HepG2 (cell line): ENCODE measurements around the gene SPHK1. TPM values are rescaled to one million over a fixed set of nuclear protein-coding genes. Genes with fewer than 3 reads are reported as not detected.

Experiments
- ATAC-seq: fragments of 200-7000 bp; cut with Tn5 transposase; 3 replicates; pipeline ENCODE4 v1.9.1; 2020; ENCODE audit warnings: mild to moderate bottlenecking, moderate library complexity
- BruUV-seq: library from RNA; stranded (reverse); fragments of 400-500 nt; replicated peaks from 2 replicates; lab custom pipeline; 2021; lab: Mats Ljungman, UMichigan
- CTCF ChIA-PET: fragments of 300-600 bp; formaldehyde crosslinking; extraction: SDS; loops from one replicate; lab custom pipeline; 2021; ENCODE audit warnings: low total read pairs, inconsistent platforms, low intra/inter-chr PET ratio; lab: Yijun Ruan, JAX
- POLR2A ChIA-PET: fragments of 350-600 bp; sonication (Branson Sonifier 250); formaldehyde crosslinking; loops from one replicate; lab custom pipeline; 2020; ENCODE audit warnings: antibody characterized with exemption, inconsistent platforms; lab: Yijun Ruan, JAX
- DNase-seq: peaks from one replicate; pipeline ENCODE4 v3.0.0-alpha.2; 2015; ENCODE audit warnings: low spot score
- FAIRE-seq: peaks from 3 replicates; lab custom pipeline; 2011; peaks lifted over from hg19 to GRCh38; lab: Jason Lieb, UNC
- H2AFZ ChIP-seq: one replicate; pipeline ENCODE4 v1.6.1; 2011; ENCODE audit warnings: low read length, inconsistent platforms
- H3K27ac ChIP-seq: fragments of 300-600 bp; 3 replicates; pipeline ENCODE4 v1.8.0; 2011; ENCODE audit warnings: mixed run types, mild to moderate bottlenecking, mixed read lengths, low read length, inconsistent platforms; ENCODE audit not compliant: insufficient read depth; ENCODE audit errors: extremely low read length
- H3K27me3 ChIP-seq, 2 experiments: fragments of 200-600 bp in 1 of 2; 2 replicates in 1 of 2; 3 replicates in 1 of 2; pipeline versions ENCODE4 v1.6.0 to v1.8.0; 2011; ENCODE audit warnings: low read length in 2 of 2, mild to moderate bottlenecking in 2 of 2, moderate library complexity in 2 of 2, inconsistent platforms in 1 of 2; ENCODE audit not compliant: insufficient read depth in 2 of 2, control insufficient read depth in 1 of 2
- H3K36me3 ChIP-seq, 2 experiments: fragments of 200-600 bp in 1 of 2; replicated peaks in 1 of 2; 2 replicates in 1 of 2; 3 replicates in 1 of 2; pipeline versions ENCODE4 v1.5.1 to v1.8.0; 2011; ENCODE audit warnings: low read length in 2 of 2, inconsistent platforms in 1 of 2; ENCODE audit not compliant: insufficient read depth in 2 of 2, control insufficient read depth in 1 of 2
- H3K4me1 ChIP-seq: 2 replicates; pipeline ENCODE4 v1.5.1; 2012; ENCODE audit warnings: low read length, inconsistent platforms; ENCODE audit not compliant: insufficient read depth
- H3K4me2 ChIP-seq: 2 replicates; pipeline ENCODE4 v1.6.0; 2011; ENCODE audit warnings: low read depth, low read length, inconsistent platforms
- H3K4me3 ChIP-seq, 3 experiments: fragments of 200-600 bp in 1 of 3; sonication (generic), shearing (Covaris generic) in 1 of 3; replicated peaks in 1 of 3; 2 replicates each; pipeline ENCODE4 v1.5.1; 2011 to 2016; ENCODE audit warnings: low read length in 3 of 3, inconsistent platforms in 2 of 3, low read depth in 2 of 3, mild to moderate bottlenecking in 2 of 3, control low read depth in 1 of 3, mixed read lengths in 1 of 3; ENCODE audit not compliant: insufficient read depth in 1 of 3
- H3K79me2 ChIP-seq: one replicate; pipeline ENCODE4 v1.6.1; 2011; ENCODE audit warnings: low read length, inconsistent platforms; ENCODE audit not compliant: insufficient read depth
- H3K9ac ChIP-seq: 2 replicates; pipeline ENCODE4 v1.6.0; 2011; ENCODE audit warnings: mild to moderate bottlenecking, low read depth, low read length, inconsistent platforms; ENCODE audit not compliant: insufficient read depth
- H3K9me3 ChIP-seq: 2 replicates; pipeline ENCODE4 v1.5.1; 2012; ENCODE audit warnings: mild to moderate bottlenecking, low read length
- H4K20me1 ChIP-seq: 2 replicates; pipeline ENCODE4 v1.6.0; 2011; ENCODE audit warnings: inconsistent platforms, mild to moderate bottlenecking, low read length, moderate library complexity; ENCODE audit not compliant: insufficient read depth
- AGO1 ChIP-seq: fragments of 200-400 bp; formaldehyde crosslinking; IDR thresholded peaks from 2 replicates; pipeline ENCODE4 v1.6.1; 2017; ENCODE audit warnings: mild to moderate bottlenecking, low read depth, low read length, moderate library complexity; ENCODE audit not compliant: poor library complexity, severe bottlenecking
- AGO2 ChIP-seq: fragments of 200-400 bp; formaldehyde crosslinking; optimal IDR thresholded peaks from 2 replicates; pipeline ENCODE3; 2017; ENCODE audit warnings: mild to moderate bottlenecking, low read depth, low read length, moderate library complexity
- ATAD3A ChIP-seq: sonication (generic); formaldehyde crosslinking; IDR thresholded peaks from 2 replicates; pipeline ENCODE4 v1.4.0; 2020; ENCODE audit warnings: missing genetic modification reagents
- BCL3 ChIP-seq: sonication (generic); formaldehyde crosslinking; IDR thresholded peaks from 2 replicates; pipeline ENCODE4 v1.5.1; 2020; ENCODE audit warnings: mild to moderate bottlenecking, missing genetic modification reagents, moderate library complexity
- CREBL2 ChIP-seq: sonication (generic); formaldehyde crosslinking; IDR thresholded peaks from 2 replicates; pipeline ENCODE4 v1.8.1; 2023; ENCODE audit warnings: missing genetic modification reagents, mild to moderate bottlenecking, borderline replicate concordance
- FOSL1 ChIP-seq: sonication (generic); formaldehyde crosslinking; IDR thresholded peaks from 2 replicates; pipeline ENCODE4 v1.9.0; 2021; ENCODE audit warnings: missing genetic modification reagents, borderline replicate concordance
- GABPB1 ChIP-seq: IDR thresholded peaks from 2 replicates; pipeline ENCODE4 v1.6.1; 2016; ENCODE audit warnings: mild to moderate bottlenecking, missing genetic modification reagents, moderate library complexity, missing compliant biosample characterization
- KDM5B ChIP-seq: sonication (generic); formaldehyde crosslinking; IDR thresholded peaks from 2 replicates; pipeline ENCODE4 v1.4.0; 2020; ENCODE audit warnings: missing genetic modification reagents, mild to moderate bottlenecking, borderline replicate concordance
- MAFF ChIP-seq: IDR thresholded peaks from 2 replicates; pipeline ENCODE4 v1.6.1; 2011; ENCODE audit warnings: low read depth, low read length, improper control_type of control experiment
- MXI1 ChIP-seq: IDR thresholded peaks from 3 replicates; pipeline ENCODE4 v1.6.1; 2012; ENCODE audit warnings: low read depth, low read length, inconsistent platforms, borderline replicate concordance
- MZF1 ChIP-seq: sonication (generic); formaldehyde crosslinking; IDR thresholded peaks from 2 replicates; pipeline ENCODE4 v1.8.1; 2023; ENCODE audit warnings: mild to moderate bottlenecking, missing genetic modification reagents, borderline replicate concordance
- NR0B2 ChIP-seq: sonication (generic); formaldehyde crosslinking; IDR thresholded peaks from 2 replicates; pipeline ENCODE4 v1.4.0; 2020; ENCODE audit warnings: mild to moderate bottlenecking, missing genetic modification reagents
- POLR2A ChIP-seq, 2 experiments: IDR thresholded peaks; 2 replicates each; pipeline ENCODE4 v1.6.1; 2011; ENCODE audit warnings: low read depth in 2 of 2, low read length in 2 of 2, mild to moderate bottlenecking in 1 of 2, moderate library complexity in 1 of 2; ENCODE audit not compliant: insufficient read depth in 1 of 2
- RBM22 ChIP-seq: fragments of 200-400 bp; formaldehyde crosslinking; optimal IDR thresholded peaks from 2 replicates; pipeline ENCODE3; 2017; ENCODE audit warnings: mild to moderate bottlenecking, low read length, moderate library complexity
- RCOR2 ChIP-seq: IDR thresholded peaks from 2 replicates; pipeline ENCODE4 v1.6.1; 2016; ENCODE audit warnings: missing biosample characterization, missing genetic modification reagents
- SMAD9 ChIP-seq: sonication (generic); formaldehyde crosslinking; IDR thresholded peaks from 2 replicates; pipeline ENCODE4 v1.5.1; 2020; ENCODE audit warnings: mild to moderate bottlenecking, missing genetic modification reagents
- TSC22D2 ChIP-seq: sonication (generic); formaldehyde crosslinking; IDR thresholded peaks from 2 replicates; pipeline ENCODE4 v1.5.1; 2020; ENCODE audit warnings: missing genetic modification reagents, mild to moderate bottlenecking, borderline replicate concordance
- ZNF12 ChIP-seq: sonication (generic); formaldehyde crosslinking; IDR thresholded peaks from 2 replicates; pipeline ENCODE4 v1.5.0; 2020; ENCODE audit warnings: missing genetic modification reagents
- ZNF530 ChIP-seq: sonication (generic); formaldehyde crosslinking; IDR thresholded peaks from 2 replicates; pipeline ENCODE4 v1.5.0; 2020; ENCODE audit warnings: low read depth, mild to moderate bottlenecking, missing genetic modification reagents
- ZNF547 ChIP-seq: sonication (generic); formaldehyde crosslinking; IDR thresholded peaks from 2 replicates; pipeline ENCODE4 v1.5.1; 2020; ENCODE audit warnings: mild to moderate bottlenecking, missing genetic modification reagents
- ZNF740 ChIP-seq: sonication (generic); formaldehyde crosslinking; IDR thresholded peaks from 2 replicates; pipeline ENCODE4 v1.4.0; 2020; ENCODE audit warnings: missing genetic modification reagents
- ZNF883 ChIP-seq: sonication (generic); formaldehyde crosslinking; IDR thresholded peaks from 2 replicates; pipeline ENCODE4 v1.5.1; 2020; ENCODE audit warnings: mild to moderate bottlenecking, missing genetic modification reagents; ENCODE audit errors: not compliant biosample characterization
- WGBS: methylation state at CpG from one replicate; pipeline ENCODE4 v1.1.6; 2017; ENCODE audit warnings: low lambda C conversion rate; 5-methylcytosine and 5-hydroxymethylcytosine counted together
- in situ Hi-C: cut with HindIII; loops from 2 replicates; pipeline ENCODE4 v1.10.0; 2017; ENCODE audit warnings: low pct_unique_long_range_greater_than_20kb; ENCODE audit not compliant: extremely low pct_ligation_motif_present
- intact Hi-C: fragments of 100-400 bp; cut with micrococcal nuclease; formaldehyde crosslinking; loops from one replicate; pipeline ENCODE4 v1.10.0; 2022; ENCODE audit not compliant: unreplicated experiment
- polyA plus RNA-seq, 8 experiments: library from polyadenylated mRNA; depleted of rRNA in 3 of 8; stranded (reverse) in 7 of 8; unstranded in 1 of 8; fragments of >200 nt; fragmentation: Illumina TruSeq in 4 of 8; extraction: Trizol in 4 of 8; gene quantifications; 2 replicates each; pipeline versions ENCODE4 v1.2.1 to v1.2.3, GENCODE V29; 2011 to 2016; ENCODE audit warnings: low read depth in 4 of 8, missing spikeins in 1 of 8, mixed read lengths in 1 of 8; ENCODE audit not compliant: insufficient read depth in 1 of 8
- total RNA-seq, 5 experiments: library from RNA; depleted of rRNA; stranded (reverse); fragments of >200 nt; fragmentation: Illumina TruSeq; extraction: Trizol; gene quantifications; 2 replicates each; pipeline ENCODE4 v1.2.3, GENCODE V29; 2016; ENCODE audit warnings: low read depth in 1 of 5

The SPHK1 gene
- total and polyA plus RNA-seq, 2 of the 13 experiments (the other 11 are each of a cell fraction or from before 2014, with no cell fraction given): 129 to 160 TPM

GRCh38 chr17:76390003-76390421, 5.6 kb downstream of the SPHK1 start (continued):
- TF ChIP-seq MXI1: 0 out of 3 replicates have a peak, but pooled peaks have one; percentile 11
- peak; percentile 17; the same call in 1 of the 2 replicates for TF ChIP-seq KDM5B (CRISPR knock-in tag)
- TF ChIP-seq POLR2A (IDR thresholded peaks at IDR 0.05; ENCODE audit: insufficient read depth in 1 of 2, low read depth in 2 of 2, low read length in 2 of 2): 0 out of 4 replicates have a peak, but pooled peaks of 1 of the 2 experiments have one; percentile 16
- no peak for TF ChIP-seq MAFF
- TF ChIP-seq AGO1: peak; percentile 45
- TF ChIP-seq ZNF530 (CRISPR knock-in tag): no peak
- TF ChIP-seq NR0B2 (CRISPR knock-in tag): 0 out of 2 replicates have a peak, but pooled peaks have one; percentile 24
- peak; percentile 58 for TF ChIP-seq ZNF883 (CRISPR knock-in tag)
- TF ChIP-seq TSC22D2 (CRISPR knock-in tag): 0 out of 2 replicates have a peak, but pooled peaks have one; percentile 43
- TF ChIP-seq MZF1 (CRISPR knock-in tag): no peak
- no peak for TF ChIP-seq ATAD3A (CRISPR knock-in tag)
- TF ChIP-seq, all 625 proteins: peak for 31

- Histone ChIP-seq H3K4me3 (no peak overlapping the region), H3K9ac (no peak overlapping the region), H3K9me3 (no peaks in the 10 kb centered on the region), H2AFZ (no peak overlapping the region), H3K27me3 (no peaks in the 10 kb centered on the region), H3K27ac (no peak overlapping the region), H3K4me1 (peaks cover 26% of the 10 kb centered on the region), H4K20me1 (peaks cover 26% of the 10 kb centered on the region; the same call in 1 of the 2 replicates), H3K79me2 (peaks cover 9% of the 10 kb centered on the region), H3K36me3 (peaks cover 42 to 53% of the 10 kb centered on the region in 2 experiments), H3K4me2 (no peak overlapping the region)
- TSS peak; percentile 24 for BruUV-seq
- ChIA-PET POLR2A (interaction anchor here (1.4 to 20.9 kb wide), 3 partner anchors 10 to 31 kb away, joined by 4 to 1379 read pairs (median 163); partner anchors contain the start of gene PRPSAP1), CTCF (no interaction called here)
- intact Hi-C loops: no loop called here
- FAIRE-seq: no peak
- WGBS: 98% methylated on average over 16 of the region's 21 CpGs
- TF ChIP-seq ZNF740: 0 out of 2 replicates have a peak, but pooled peaks have one; percentile 59
- no peak for TF ChIP-seq ZNF547 (CRISPR knock-in tag)
- TF ChIP-seq BCL3 (CRISPR knock-in tag): no peak
- TF ChIP-seq ZNF883 (CRISPR knock-in tag): no peak
- peak; percentile 76 for TF ChIP-seq AGO2
- TF ChIP-seq GABPB1: no peak
- TF ChIP-seq FOSL1 (CRISPR knock-in tag): no peak
- no peak for TF ChIP-seq CREBL2
- TF ChIP-seq RCOR2 (CRISPR knock-in tag): no peak
- TF ChIP-seq SMAD9 (CRISPR knock-in tag): no peak
- no peak for TF ChIP-seq ZNF12 (CRISPR knock-in tag)
- TF ChIP-seq RBM22: peak; percentile 93
- no peak for DNase-seq
- in situ Hi-C loops: no loop called here
- peak; percentile 1; the same call in 1 of the 3 replicates for ATAC-seq
Measured at GRCh38 chr17:76391200-76391715, 6.8 kb downstream of the SPHK1 start.
